ENCODE results near the gene PAQR9. TPM values are rescaled to one million over a fixed set of nuclear protein-coding genes. Genes with fewer than 3 reads are reported as not detected.

The PAQR9 gene
- total RNA-seq, 2 experiments from 2014 or later: not detected

Other genes starting within 250 kb of the PAQR9 start
- 1 to 10 TPM; 2.8 to 3.8 TPM for gene TRPC1, start 239.6 kb downstream of the PAQR9 start, total RNA-seq
- gene PCOLCE2, start 74.6 kb downstream of the PAQR9 start, total RNA-seq: under 1 TPM in 1 of 2 experiments, not detected in 1; 0.57 TPM
- gene U2SURP, start 37.9 kb upstream of the PAQR9 start, total RNA-seq: 100 to 1,000 TPM; 178 to 182 TPM
- gene CHST2, start 156.1 kb upstream of the PAQR9 start, total RNA-seq: 1 to 10 TPM; 4.5 to 4.7 TPM

Measured in activated CD4-positive, alpha-beta memory T cell treated with anti-CD3 and anti-CD28 coated beads for 36 hours (primary cell).